WTC11 (cell line): Measurements from ENCODE around the gene NANP. TPM values are rescaled to one million over a fixed set of nuclear protein-coding genes. Genes with fewer than 3 reads are reported as not detected.

Experiments
- ATAC-seq: fragments of 200-7000 bp; cut with Tn5 transposase; 2 replicates; pipeline ENCODE4 v1.10.0; 2021; ENCODE audit warnings: mild to moderate bottlenecking, moderate library complexity
- CTCF ChIA-PET: fragments of 300-600 bp; sonication (Branson Sonifier 250); formaldehyde crosslinking; loops from one replicate; lab custom pipeline; 2021; ENCODE audit warnings: antibody characterized with exemption; lab: Charles Lee
- POLR2A ChIA-PET: fragments of 350-600 bp; sonication (Branson Sonifier 250); formaldehyde crosslinking; loops from one replicate; lab custom pipeline; 2021; ENCODE audit warnings: antibody characterized with exemption; lab: Charles Lee
- DNase-seq: peaks from one replicate; pipeline ENCODE4 v3.0.0; 2021; ENCODE audit warnings: low spot score
- H3K27ac Mint-ChIP-seq: 2 replicates; pipeline ENCODE4 v1.8.0; 2021; ENCODE audit warnings: mixed read lengths
- H3K27me3 Mint-ChIP-seq: 2 replicates; pipeline ENCODE4 v1.8.0; 2021; ENCODE audit warnings: low read depth, mild to moderate bottlenecking, moderate library complexity, mixed read lengths
- H3K36me3 Mint-ChIP-seq: 2 replicates; pipeline ENCODE4 v1.8.0; 2021; ENCODE audit warnings: mixed read lengths
- H3K4me1 Mint-ChIP-seq: 2 replicates; pipeline ENCODE4 v1.8.0; 2022; ENCODE audit warnings: mixed read lengths
- H3K4me3 Mint-ChIP-seq: 2 replicates; pipeline ENCODE4 v1.8.0; 2021; ENCODE audit warnings: mild to moderate bottlenecking, moderate library complexity, mixed read lengths
- H3K9me3 Mint-ChIP-seq: 2 replicates; pipeline ENCODE4 v1.8.0; 2021; ENCODE audit warnings: mixed read lengths
- ATF3 ChIP-seq: sonication (generic); formaldehyde crosslinking; conservative IDR thresholded peaks from 2 replicates; pipeline ENCODE4 v1.8.1; 2022; ENCODE audit warnings: mild to moderate bottlenecking, missing genetic modification reagents
- CBFB ChIP-seq: sonication (generic); formaldehyde crosslinking; IDR thresholded peaks from 2 replicates; pipeline ENCODE4 v1.8.1; 2022; ENCODE audit warnings: mild to moderate bottlenecking, low read depth, missing genetic modification reagents
- E2F5 ChIP-seq: sonication (generic); formaldehyde crosslinking; IDR thresholded peaks from 2 replicates; pipeline ENCODE4 v1.8.1; 2022; ENCODE audit warnings: mild to moderate bottlenecking, moderate library complexity, missing genetic modification reagents
- FOXP1 ChIP-seq: sonication (generic); formaldehyde crosslinking; IDR thresholded peaks from 2 replicates; pipeline ENCODE4 v1.8.0; 2022; ENCODE audit warnings: missing genetic modification reagents, mild to moderate bottlenecking, moderate library complexity, borderline replicate concordance
- MXD4 ChIP-seq: fragments of 250-450 bp; sonication (Bioruptor Pico); IDR thresholded peaks from 2 replicates; pipeline ENCODE4 v1.8.0; 2021; ENCODE audit warnings: mild to moderate bottlenecking, moderate library complexity, borderline replicate concordance
- MYBL2 ChIP-seq: sonication (generic); formaldehyde crosslinking; IDR thresholded peaks from 2 replicates; pipeline ENCODE4 v1.8.1; 2023; ENCODE audit warnings: mild to moderate bottlenecking, moderate library complexity, missing genetic modification reagents
- NR1H2 ChIP-seq: sonication (generic); formaldehyde crosslinking; IDR thresholded peaks from 2 replicates; pipeline ENCODE4 v1.9.0; 2021; ENCODE audit warnings: mild to moderate bottlenecking, moderate library complexity, missing genetic modification reagents
- OVOL2 ChIP-seq: fragments of 250-450 bp; sonication (Bioruptor Pico); IDR thresholded peaks from 2 replicates; pipeline ENCODE4 v1.9.0; 2021; ENCODE audit warnings: mild to moderate bottlenecking, borderline replicate concordance
- PRRX2 ChIP-seq: fragments of 250-450 bp; sonication (Bioruptor Pico); IDR thresholded peaks from 2 replicates; pipeline ENCODE4 v1.8.0; 2021; ENCODE audit warnings: mild to moderate bottlenecking
- TEAD1 ChIP-seq: sonication (generic); formaldehyde crosslinking; IDR thresholded peaks from 2 replicates; pipeline ENCODE4 v1.8.0; 2022; ENCODE audit warnings: mild to moderate bottlenecking, missing genetic modification reagents
- ZNF121 ChIP-seq: sonication (generic); formaldehyde crosslinking; IDR thresholded peaks from 2 replicates; pipeline ENCODE4 v1.8.0; 2023; ENCODE audit warnings: missing genetic modification reagents
- ZNF671 ChIP-seq: fragments of 250-450 bp; sonication (Bioruptor Pico); IDR thresholded peaks from 2 replicates; pipeline ENCODE4 v1.8.0; 2021; ENCODE audit warnings: mild to moderate bottlenecking
- total RNA-seq: library from RNA; stranded (reverse); gene quantifications from 3 replicates; pipeline ENCODE4 v1.2.3, GENCODE V29; 2021
- TF ChIP-seq, protein P1 (sequence below): sonication (generic); formaldehyde crosslinking; IDR thresholded peaks from 2 replicates; pipeline ENCODE4 v1.8.0; 2022; ENCODE audit warnings: mild to moderate bottlenecking, missing genetic modification reagents
- TF ChIP-seq, protein P2 (sequence below): sonication (generic); formaldehyde crosslinking; IDR thresholded peaks from 2 replicates; pipeline ENCODE4 v1.8.1; 2022; ENCODE audit warnings: mild to moderate bottlenecking, missing genetic modification reagents, moderate library complexity, borderline replicate concordance
- TF ChIP-seq, protein P3 (sequence below): sonication (generic); formaldehyde crosslinking; IDR thresholded peaks from 2 replicates; pipeline ENCODE4 v1.8.0; 2023; ENCODE audit warnings: missing genetic modification reagents
- TF ChIP-seq, protein P4 (sequence below): sonication (generic); formaldehyde crosslinking; IDR thresholded peaks from 2 replicates; pipeline ENCODE4 v1.8.1; 2023; ENCODE audit warnings: mild to moderate bottlenecking, missing genetic modification reagents, moderate library complexity
- TF ChIP-seq, protein P5 (sequence below): sonication (generic); formaldehyde crosslinking; IDR thresholded peaks from 2 replicates; pipeline ENCODE4 v1.8.1; 2022; ENCODE audit warnings: low read depth, mild to moderate bottlenecking, moderate library complexity, missing genetic modification reagents, borderline replicate concordance
- TF ChIP-seq, protein P6 (sequence below): fragments of 250-450 bp; sonication (Bioruptor Pico); IDR thresholded peaks from 2 replicates; pipeline ENCODE4 v1.9.0; 2021; ENCODE audit warnings: mild to moderate bottlenecking, borderline replicate concordance
- TF ChIP-seq, protein P7 (sequence below): sonication (generic); formaldehyde crosslinking; IDR thresholded peaks from 2 replicates; pipeline ENCODE4 v1.8.0; 2022; ENCODE audit warnings: mild to moderate bottlenecking, missing genetic modification reagents

The NANP gene
- total RNA-seq, 1 experiment from 2014 or later: 4.8 TPM

GRCh38 chr20:25586877-25587276, 36.9 kb downstream of the NANP start (continued):
- no peak for TF ChIP-seq ATF3 (CRISPR knock-in tag)

DNA sequence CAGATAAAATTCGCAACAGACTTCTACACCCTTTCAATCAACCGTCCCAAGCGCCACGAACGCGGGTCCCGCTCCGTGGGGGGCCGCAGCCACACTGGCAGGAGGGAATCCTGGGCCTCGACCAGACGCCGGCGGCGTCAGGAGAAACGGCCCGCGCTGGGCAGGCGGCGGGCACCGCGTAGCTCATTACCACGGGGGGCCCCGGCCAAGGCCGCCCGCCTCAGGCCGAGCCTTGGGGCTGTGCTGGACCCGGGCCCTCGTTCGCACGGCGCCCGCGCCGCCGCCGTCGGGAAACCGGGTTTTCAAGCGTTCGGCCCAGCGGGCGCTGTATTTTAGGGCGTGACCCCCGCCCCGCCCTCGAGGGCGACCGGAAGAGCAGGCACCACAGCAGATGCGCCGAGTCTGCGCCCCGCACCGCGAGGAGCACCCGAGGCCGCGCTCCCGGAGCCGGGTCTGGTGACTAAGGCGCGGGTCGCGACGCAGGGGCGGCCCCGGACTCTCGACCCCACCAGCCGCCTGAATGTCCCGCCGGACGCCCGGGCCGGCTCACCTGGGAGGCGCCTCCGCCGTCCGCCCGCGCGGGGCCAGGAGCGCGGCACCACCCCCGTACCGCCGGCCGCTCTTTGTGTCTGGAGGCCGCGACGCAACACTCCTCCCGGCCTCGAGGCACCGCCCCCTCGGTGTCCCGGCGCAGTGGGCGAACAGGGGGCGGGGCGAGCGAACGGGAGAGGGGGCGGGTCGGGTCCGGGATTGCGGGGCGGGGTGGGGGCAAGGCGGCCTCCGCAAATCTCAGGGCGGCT, 38.7 kb downstream of the NANP start, which contains the start of gene NINL:
Gene NINL (minus strand): TSS at position 627 of the 800 bp plus-strand sequence. CDS start 58,944 bp downstream, outside the sequence.
- ATAC-seq: peak; percentile 89
- no peaks in the 10 kb centered on the region for H3K9me3 Mint-ChIP-seq
- peaks cover 26% of the 10 kb centered on the region for H3K4me1 Mint-ChIP-seq
- H3K27me3 Mint-ChIP-seq: no peaks in the 10 kb centered on the region; the same call in none of the 2 replicates
- ChIA-PET CTCF (interaction anchor here (1.0 to 1.7 kb wide), 3 partner anchors 10 to 98 kb away, joined by 3 to 7 read pairs (median 5); no protein-coding TSS in a partner anchor), POLR2A (interaction anchor here (1.0 to 1.3 kb wide), 4 partner anchors 15 to 178 kb away, joined by 3 to 5 read pairs (median 4); partner anchors contain the start of gene GINS1)
- peak within 1 kb of the TSS; percentile 96 for H3K27ac Mint-ChIP-seq
- H3K36me3 Mint-ChIP-seq: peaks cover 15% of the 10 kb centered on the region
- peak; percentile 87 for DNase-seq
- H3K4me3 Mint-ChIP-seq: peak within 1 kb of the TSS; percentile 82
- peak; percentile 80; the same call in 1 of the 2 replicates for TF ChIP-seq TEAD1
- TF ChIP-seq, protein P1, sequence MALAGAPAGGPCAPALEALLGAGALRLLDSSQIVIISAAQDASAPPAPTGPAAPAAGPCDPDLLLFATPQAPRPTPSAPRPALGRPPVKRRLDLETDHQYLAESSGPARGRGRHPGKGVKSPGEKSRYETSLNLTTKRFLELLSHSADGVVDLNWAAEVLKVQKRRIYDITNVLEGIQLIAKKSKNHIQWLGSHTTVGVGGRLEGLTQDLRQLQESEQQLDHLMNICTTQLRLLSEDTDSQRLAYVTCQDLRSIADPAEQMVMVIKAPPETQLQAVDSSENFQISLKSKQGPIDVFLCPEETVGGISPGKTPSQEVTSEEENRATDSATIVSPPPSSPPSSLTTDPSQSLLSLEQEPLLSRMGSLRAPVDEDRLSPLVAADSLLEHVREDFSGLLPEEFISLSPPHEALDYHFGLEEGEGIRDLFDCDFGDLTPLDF (CRISPR knock-in tag): 0 out of 2 replicates have a peak, but pooled peaks have one; percentile 27
- no peak for TF ChIP-seq MXD4 (CRISPR knock-in tag)
- TF ChIP-seq FOXP1 (CRISPR knock-in tag): peak; percentile 55; the same call in 1 of the 2 replicates
- TF ChIP-seq CBFB (CRISPR knock-in tag): peak; percentile 80; the same call in 1 of the 2 replicates
- TF ChIP-seq OVOL2 (CRISPR knock-in tag): no peak
- TF ChIP-seq, protein P2, sequence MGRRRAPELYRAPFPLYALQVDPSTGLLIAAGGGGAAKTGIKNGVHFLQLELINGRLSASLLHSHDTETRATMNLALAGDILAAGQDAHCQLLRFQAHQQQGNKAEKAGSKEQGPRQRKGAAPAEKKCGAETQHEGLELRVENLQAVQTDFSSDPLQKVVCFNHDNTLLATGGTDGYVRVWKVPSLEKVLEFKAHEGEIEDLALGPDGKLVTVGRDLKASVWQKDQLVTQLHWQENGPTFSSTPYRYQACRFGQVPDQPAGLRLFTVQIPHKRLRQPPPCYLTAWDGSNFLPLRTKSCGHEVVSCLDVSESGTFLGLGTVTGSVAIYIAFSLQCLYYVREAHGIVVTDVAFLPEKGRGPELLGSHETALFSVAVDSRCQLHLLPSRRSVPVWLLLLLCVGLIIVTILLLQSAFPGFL: peak; percentile 15; the same call in 1 of the 2 replicates
- TF ChIP-seq, protein P3, sequence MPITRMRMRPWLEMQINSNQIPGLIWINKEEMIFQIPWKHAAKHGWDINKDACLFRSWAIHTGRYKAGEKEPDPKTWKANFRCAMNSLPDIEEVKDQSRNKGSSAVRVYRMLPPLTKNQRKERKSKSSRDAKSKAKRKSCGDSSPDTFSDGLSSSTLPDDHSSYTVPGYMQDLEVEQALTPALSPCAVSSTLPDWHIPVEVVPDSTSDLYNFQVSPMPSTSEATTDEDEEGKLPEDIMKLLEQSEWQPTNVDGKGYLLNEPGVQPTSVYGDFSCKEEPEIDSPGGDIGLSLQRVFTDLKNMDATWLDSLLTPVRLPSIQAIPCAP (CRISPR knock-in tag): no peak
- TF ChIP-seq, protein P4, sequence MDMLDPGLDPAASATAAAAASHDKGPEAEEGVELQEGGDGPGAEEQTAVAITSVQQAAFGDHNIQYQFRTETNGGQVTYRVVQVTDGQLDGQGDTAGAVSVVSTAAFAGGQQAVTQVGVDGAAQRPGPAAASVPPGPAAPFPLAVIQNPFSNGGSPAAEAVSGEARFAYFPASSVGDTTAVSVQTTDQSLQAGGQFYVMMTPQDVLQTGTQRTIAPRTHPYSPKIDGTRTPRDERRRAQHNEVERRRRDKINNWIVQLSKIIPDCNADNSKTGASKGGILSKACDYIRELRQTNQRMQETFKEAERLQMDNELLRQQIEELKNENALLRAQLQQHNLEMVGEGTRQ (CRISPR knock-in tag): no peak
- TF ChIP-seq ZNF671 (CRISPR knock-in tag): no peak
- no peak for TF ChIP-seq ZNF121
- TF ChIP-seq NR1H2 (CRISPR knock-in tag): no peak
- TF ChIP-seq MYBL2 (CRISPR knock-in tag): peak; percentile 13; the same call in 1 of the 2 replicates
- TF ChIP-seq PRRX2 (CRISPR knock-in tag): no peak
- TF ChIP-seq, protein P5, sequence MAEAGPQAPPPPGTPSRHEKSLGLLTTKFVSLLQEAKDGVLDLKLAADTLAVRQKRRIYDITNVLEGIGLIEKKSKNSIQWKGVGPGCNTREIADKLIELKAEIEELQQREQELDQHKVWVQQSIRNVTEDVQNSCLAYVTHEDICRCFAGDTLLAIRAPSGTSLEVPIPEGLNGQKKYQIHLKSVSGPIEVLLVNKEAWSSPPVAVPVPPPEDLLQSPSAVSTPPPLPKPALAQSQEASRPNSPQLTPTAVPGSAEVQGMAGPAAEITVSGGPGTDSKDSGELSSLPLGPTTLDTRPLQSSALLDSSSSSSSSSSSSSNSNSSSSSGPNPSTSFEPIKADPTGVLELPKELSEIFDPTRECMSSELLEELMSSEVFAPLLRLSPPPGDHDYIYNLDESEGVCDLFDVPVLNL (CRISPR knock-in tag): no peak
- TF ChIP-seq, protein P6, sequence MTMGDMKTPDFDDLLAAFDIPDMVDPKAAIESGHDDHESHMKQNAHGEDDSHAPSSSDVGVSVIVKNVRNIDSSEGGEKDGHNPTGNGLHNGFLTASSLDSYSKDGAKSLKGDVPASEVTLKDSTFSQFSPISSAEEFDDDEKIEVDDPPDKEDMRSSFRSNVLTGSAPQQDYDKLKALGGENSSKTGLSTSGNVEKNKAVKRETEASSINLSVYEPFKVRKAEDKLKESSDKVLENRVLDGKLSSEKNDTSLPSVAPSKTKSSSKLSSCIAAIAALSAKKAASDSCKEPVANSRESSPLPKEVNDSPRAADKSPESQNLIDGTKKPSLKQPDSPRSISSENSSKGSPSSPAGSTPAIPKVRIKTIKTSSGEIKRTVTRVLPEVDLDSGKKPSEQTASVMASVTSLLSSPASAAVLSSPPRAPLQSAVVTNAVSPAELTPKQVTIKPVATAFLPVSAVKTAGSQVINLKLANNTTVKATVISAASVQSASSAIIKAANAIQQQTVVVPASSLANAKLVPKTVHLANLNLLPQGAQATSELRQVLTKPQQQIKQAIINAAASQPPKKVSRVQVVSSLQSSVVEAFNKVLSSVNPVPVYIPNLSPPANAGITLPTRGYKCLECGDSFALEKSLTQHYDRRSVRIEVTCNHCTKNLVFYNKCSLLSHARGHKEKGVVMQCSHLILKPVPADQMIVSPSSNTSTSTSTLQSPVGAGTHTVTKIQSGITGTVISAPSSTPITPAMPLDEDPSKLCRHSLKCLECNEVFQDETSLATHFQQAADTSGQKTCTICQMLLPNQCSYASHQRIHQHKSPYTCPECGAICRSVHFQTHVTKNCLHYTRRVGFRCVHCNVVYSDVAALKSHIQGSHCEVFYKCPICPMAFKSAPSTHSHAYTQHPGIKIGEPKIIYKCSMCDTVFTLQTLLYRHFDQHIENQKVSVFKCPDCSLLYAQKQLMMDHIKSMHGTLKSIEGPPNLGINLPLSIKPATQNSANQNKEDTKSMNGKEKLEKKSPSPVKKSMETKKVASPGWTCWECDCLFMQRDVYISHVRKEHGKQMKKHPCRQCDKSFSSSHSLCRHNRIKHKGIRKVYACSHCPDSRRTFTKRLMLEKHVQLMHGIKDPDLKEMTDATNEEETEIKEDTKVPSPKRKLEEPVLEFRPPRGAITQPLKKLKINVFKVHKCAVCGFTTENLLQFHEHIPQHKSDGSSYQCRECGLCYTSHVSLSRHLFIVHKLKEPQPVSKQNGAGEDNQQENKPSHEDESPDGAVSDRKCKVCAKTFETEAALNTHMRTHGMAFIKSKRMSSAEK: no peak
- TF ChIP-seq, protein P7, sequence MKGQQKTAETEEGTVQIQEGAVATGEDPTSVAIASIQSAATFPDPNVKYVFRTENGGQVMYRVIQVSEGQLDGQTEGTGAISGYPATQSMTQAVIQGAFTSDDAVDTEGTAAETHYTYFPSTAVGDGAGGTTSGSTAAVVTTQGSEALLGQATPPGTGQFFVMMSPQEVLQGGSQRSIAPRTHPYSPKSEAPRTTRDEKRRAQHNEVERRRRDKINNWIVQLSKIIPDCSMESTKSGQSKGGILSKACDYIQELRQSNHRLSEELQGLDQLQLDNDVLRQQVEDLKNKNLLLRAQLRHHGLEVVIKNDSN: no peak
- TF ChIP-seq E2F5 (CRISPR knock-in tag): peak; percentile 54; the same call in 1 of the 2 replicates
